Neural cell (in vitro differentiated cells): ENCODE measurements around the gene PCYT1A.

Experiments
- EP300 ChIP-seq: fragments of 450-650 bp; conservative IDR thresholded peaks from 2 replicates; pipeline ENCODE4 v1.6.1; 2014; ENCODE audit warnings: antibody characterized with exemption, mild to moderate bottlenecking, moderate library complexity; ENCODE audit not compliant: poor library complexity, severe bottlenecking
- EZH2 ChIP-seq: fragments of 200-600, 300-800 bp; shearing (Covaris generic), sonication (generic); IDR thresholded peaks from 2 replicates; pipeline ENCODE4 v1.6.1; 2014; ENCODE audit warnings: antibody characterized with exemption, low read length, borderline replicate concordance, mild to moderate bottlenecking; ENCODE audit not compliant: insufficient read depth, poor library complexity, severe bottlenecking
- MXI1 ChIP-seq: fragments of 450-650 bp; conservative IDR thresholded peaks from 2 replicates; pipeline ENCODE4 v1.6.1; 2014; ENCODE audit warnings: antibody characterized with exemption, mild to moderate bottlenecking; ENCODE audit not compliant: poor library complexity, severe bottlenecking
- POLR2AphosphoS5 ChIP-seq: IDR thresholded peaks from 2 replicates; pipeline ENCODE4 v1.6.1; 2012
- RAD21 ChIP-seq: fragments of 450-650 bp; conservative IDR thresholded peaks from 2 replicates; pipeline ENCODE4 v1.6.1; 2014; ENCODE audit warnings: antibody characterized with exemption, mild to moderate bottlenecking, moderate library complexity
- SMC3 ChIP-seq: fragments of 450-650 bp; conservative IDR thresholded peaks from 2 replicates; pipeline ENCODE4 v1.6.1; 2014; ENCODE audit warnings: antibody characterized with exemption, mild to moderate bottlenecking, moderate library complexity; ENCODE audit not compliant: poor library complexity
- TAF1 ChIP-seq: IDR thresholded peaks from 2 replicates; pipeline ENCODE4 v1.6.1; 2012; ENCODE audit warnings: low read depth
- TF ChIP-seq, protein P1 (sequence below): fragments of 450-650 bp; IDR thresholded peaks from 2 replicates; pipeline ENCODE4 v1.5.1; 2014; ENCODE audit warnings: antibody characterized with exemption, mild to moderate bottlenecking, moderate library complexity; ENCODE audit not compliant: poor library complexity, severe bottlenecking
- TF ChIP-seq, protein P2 (sequence below): IDR thresholded peaks from 2 replicates; pipeline ENCODE4 v1.6.1; 2012; ENCODE audit warnings: borderline replicate concordance

DNA sequence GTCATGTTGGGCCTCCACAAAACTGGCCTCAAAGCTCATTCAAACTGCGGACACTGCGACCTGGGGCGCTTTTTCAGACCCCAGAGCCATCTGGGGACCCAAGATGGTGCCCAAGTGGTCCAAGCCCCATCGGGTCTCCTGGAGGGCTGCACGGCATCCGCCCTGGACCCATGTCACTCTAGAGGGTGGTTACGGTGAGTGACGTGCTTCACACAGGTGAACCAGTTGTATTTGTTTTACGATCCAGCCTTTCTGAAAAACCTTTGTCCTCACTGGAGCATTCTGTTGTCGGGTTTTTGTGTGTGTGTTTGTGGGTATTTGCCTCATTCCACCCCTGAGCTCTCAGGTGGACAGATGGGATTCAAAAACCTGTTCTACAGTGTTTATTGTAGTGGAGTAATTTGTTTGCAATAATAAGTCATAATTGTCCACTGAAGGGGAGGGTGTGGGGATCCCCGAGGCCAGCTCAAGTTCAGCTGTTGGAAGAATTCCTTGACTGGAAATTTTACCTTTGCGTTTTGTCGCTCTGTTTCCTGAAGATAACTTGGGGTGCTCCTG, 69.3 kb downstream of the PCYT1A start:
- TF ChIP-seq, protein P1, sequence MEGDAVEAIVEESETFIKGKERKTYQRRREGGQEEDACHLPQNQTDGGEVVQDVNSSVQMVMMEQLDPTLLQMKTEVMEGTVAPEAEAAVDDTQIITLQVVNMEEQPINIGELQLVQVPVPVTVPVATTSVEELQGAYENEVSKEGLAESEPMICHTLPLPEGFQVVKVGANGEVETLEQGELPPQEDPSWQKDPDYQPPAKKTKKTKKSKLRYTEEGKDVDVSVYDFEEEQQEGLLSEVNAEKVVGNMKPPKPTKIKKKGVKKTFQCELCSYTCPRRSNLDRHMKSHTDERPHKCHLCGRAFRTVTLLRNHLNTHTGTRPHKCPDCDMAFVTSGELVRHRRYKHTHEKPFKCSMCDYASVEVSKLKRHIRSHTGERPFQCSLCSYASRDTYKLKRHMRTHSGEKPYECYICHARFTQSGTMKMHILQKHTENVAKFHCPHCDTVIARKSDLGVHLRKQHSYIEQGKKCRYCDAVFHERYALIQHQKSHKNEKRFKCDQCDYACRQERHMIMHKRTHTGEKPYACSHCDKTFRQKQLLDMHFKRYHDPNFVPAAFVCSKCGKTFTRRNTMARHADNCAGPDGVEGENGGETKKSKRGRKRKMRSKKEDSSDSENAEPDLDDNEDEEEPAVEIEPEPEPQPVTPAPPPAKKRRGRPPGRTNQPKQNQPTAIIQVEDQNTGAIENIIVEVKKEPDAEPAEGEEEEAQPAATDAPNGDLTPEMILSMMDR: no peak
- TF ChIP-seq POLR2AphosphoS5 (no peak), TAF1 (no peak), EP300 (no peak), EZH2 (no peak), RAD21 (no peak), SMC3 (no peak), MXI1 (no peak)
- TF ChIP-seq, protein P2, sequence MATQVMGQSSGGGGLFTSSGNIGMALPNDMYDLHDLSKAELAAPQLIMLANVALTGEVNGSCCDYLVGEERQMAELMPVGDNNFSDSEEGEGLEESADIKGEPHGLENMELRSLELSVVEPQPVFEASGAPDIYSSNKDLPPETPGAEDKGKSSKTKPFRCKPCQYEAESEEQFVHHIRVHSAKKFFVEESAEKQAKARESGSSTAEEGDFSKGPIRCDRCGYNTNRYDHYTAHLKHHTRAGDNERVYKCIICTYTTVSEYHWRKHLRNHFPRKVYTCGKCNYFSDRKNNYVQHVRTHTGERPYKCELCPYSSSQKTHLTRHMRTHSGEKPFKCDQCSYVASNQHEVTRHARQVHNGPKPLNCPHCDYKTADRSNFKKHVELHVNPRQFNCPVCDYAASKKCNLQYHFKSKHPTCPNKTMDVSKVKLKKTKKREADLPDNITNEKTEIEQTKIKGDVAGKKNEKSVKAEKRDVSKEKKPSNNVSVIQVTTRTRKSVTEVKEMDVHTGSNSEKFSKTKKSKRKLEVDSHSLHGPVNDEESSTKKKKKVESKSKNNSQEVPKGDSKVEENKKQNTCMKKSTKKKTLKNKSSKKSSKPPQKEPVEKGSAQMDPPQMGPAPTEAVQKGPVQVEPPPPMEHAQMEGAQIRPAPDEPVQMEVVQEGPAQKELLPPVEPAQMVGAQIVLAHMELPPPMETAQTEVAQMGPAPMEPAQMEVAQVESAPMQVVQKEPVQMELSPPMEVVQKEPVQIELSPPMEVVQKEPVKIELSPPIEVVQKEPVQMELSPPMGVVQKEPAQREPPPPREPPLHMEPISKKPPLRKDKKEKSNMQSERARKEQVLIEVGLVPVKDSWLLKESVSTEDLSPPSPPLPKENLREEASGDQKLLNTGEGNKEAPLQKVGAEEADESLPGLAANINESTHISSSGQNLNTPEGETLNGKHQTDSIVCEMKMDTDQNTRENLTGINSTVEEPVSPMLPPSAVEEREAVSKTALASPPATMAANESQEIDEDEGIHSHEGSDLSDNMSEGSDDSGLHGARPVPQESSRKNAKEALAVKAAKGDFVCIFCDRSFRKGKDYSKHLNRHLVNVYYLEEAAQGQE: no peak
